OCI-LY7 (cell line): ENCODE results near the gene SIK2. TPM values are rescaled to one million over a fixed set of nuclear protein-coding genes. Genes with fewer than 3 reads are reported as not detected.
A peak's percentile ranks its signal among the peaks of the same experiment; 100 is the strongest.

Experiments
- BruUV-seq: library from RNA; stranded (reverse); fragments of 400-500 nt; replicated peaks from 2 replicates; lab custom pipeline; 2021; lab: Mats Ljungman, UMichigan
- CTCF ChIA-PET: fragments of 300-600 bp; sonication (Branson Sonifier 250); formaldehyde crosslinking; loops from one replicate; lab custom pipeline; 2022; ENCODE audit warnings: antibody characterized with exemption; ENCODE audit not compliant: unreplicated experiment; lab: Charles Lee
- POLR2A ChIA-PET: fragments of 300-600 bp; sonication (Branson Sonifier 250); formaldehyde crosslinking; loops from one replicate; lab custom pipeline; 2022; ENCODE audit warnings: antibody characterized with exemption; lab: Charles Lee
- DNase-seq: peaks from one replicate; pipeline ENCODE4 v3.0.0-alpha.2; 2015; ENCODE audit warnings: low spot score
- H2AFZ ChIP-seq: fragments of 200-600 bp; sonication (generic), shearing (Covaris generic); 2 replicates; pipeline ENCODE4 v1.6.1; 2014; ENCODE audit warnings: mild to moderate bottlenecking, antibody characterized with exemption, low read length, moderate library complexity
- H3K27ac ChIP-seq: fragments of 200-600 bp; sonication (generic); 2 replicates; pipeline ENCODE4 v1.5.1; 2014; ENCODE audit warnings: mixed run types, low read depth, mild to moderate bottlenecking, moderate library complexity, low read length, inconsistent platforms; ENCODE audit not compliant: poor library complexity, severe bottlenecking
- H3K36me3 ChIP-seq: fragments of 200-600 bp; sonication (generic); 2 replicates; pipeline ENCODE4 v1.6.1; 2014; ENCODE audit warnings: mild to moderate bottlenecking, antibody characterized with exemption, low read length, moderate library complexity, mixed read lengths; ENCODE audit not compliant: insufficient read depth
- H3K4me1 ChIP-seq: fragments of 200-600 bp; sonication (generic); 2 replicates; pipeline ENCODE4 v1.5.1; 2014; ENCODE audit warnings: mild to moderate bottlenecking, low read length; ENCODE audit not compliant: insufficient read depth, poor library complexity, severe bottlenecking
- H3K4me2 ChIP-seq: fragments of 200-600 bp; sonication (generic); 2 replicates; pipeline ENCODE4 v1.6.1; 2014; ENCODE audit warnings: mild to moderate bottlenecking, low read length
- H3K4me3 ChIP-seq: fragments of 200-600 bp; sonication (generic); 2 replicates; pipeline ENCODE4 v1.5.1; 2014; ENCODE audit warnings: mild to moderate bottlenecking, low read depth, low read length; ENCODE audit not compliant: poor library complexity, severe bottlenecking
- H3K79me2 ChIP-seq: fragments of 200-600 bp; sonication (generic); 2 replicates; pipeline ENCODE4 v1.6.1; 2016; ENCODE audit warnings: low read depth, mild to moderate bottlenecking, low read length, moderate library complexity, mixed read lengths; ENCODE audit not compliant: insufficient read depth
- H3K9me2 ChIP-seq: fragments of 200-600 bp; sonication (generic); 2 replicates; pipeline ENCODE4 v1.6.1; 2016; ENCODE audit warnings: mild to moderate bottlenecking, low read length, mixed read lengths; ENCODE audit not compliant: insufficient read depth
- H3K9me3 ChIP-seq: fragments of 200-600 bp; sonication (generic); 2 replicates; pipeline ENCODE4 v1.6.1; 2014; ENCODE audit warnings: mild to moderate bottlenecking, mixed run types, low read length, mixed read lengths
- H4K20me1 ChIP-seq: fragments of 200-600 bp; sonication (generic); 2 replicates; pipeline ENCODE4 v1.6.1; 2014; ENCODE audit warnings: mild to moderate bottlenecking, antibody characterized with exemption, low read length, moderate library complexity, mixed read lengths; ENCODE audit not compliant: insufficient read depth
- CTCF ChIP-seq: fragments of 200-600 bp; sonication (generic); conservative IDR thresholded peaks from 2 replicates; pipeline ENCODE4 v1.5.1; 2014; ENCODE audit warnings: mild to moderate bottlenecking, antibody characterized with exemption, low read length, moderate library complexity, mixed read lengths
- EZH2phosphoT487 ChIP-seq: fragments of 200-600 bp; sonication (generic); IDR thresholded peaks from 2 replicates; pipeline ENCODE4 v1.6.1; 2018; ENCODE audit warnings: low read depth, borderline replicate concordance, mild to moderate bottlenecking, mixed run types, antibody characterized with exemption, low read length, moderate library complexity, mixed read lengths
- intact Hi-C: fragments of 100-400 bp; cut with micrococcal nuclease; formaldehyde crosslinking; loops from one replicate; pipeline ENCODE4 v1.10.0; 2022; ENCODE audit not compliant: unreplicated experiment
- total RNA-seq, 2 experiments: library from RNA; depleted of rRNA in 1 of 2; stranded (reverse); fragments of >200 nt in 1 of 2; shearing (Covaris generic) in 1 of 2; gene quantifications; 2 replicates each; pipeline ENCODE4 v1.2.3, GENCODE V29; 2014 to 2022

The SIK2 gene
- total RNA-seq, 2 experiments from 2014 or later, result 9.8 to 16.9 TPM

GRCh38 chr11:111605681-111606080 is 3.4 kb downstream of the SIK2 start:
- H3K79me2 ChIP-seq, result peaks cover 72% of the 10 kb centered on the region
- no peak for DNase-seq
- no peaks in the 10 kb centered on the region for H3K9me3 ChIP-seq
- H3K27ac ChIP-seq, result no peak overlapping the region
- H3K4me3 ChIP-seq, result no peak overlapping the region
- CTCF ChIA-PET, result no interaction called here
- H3K4me2 ChIP-seq, result peak overlapping the region; percentile 8; the same call in 1 of the 2 replicates
- peaks cover 30% of the 10 kb centered on the region for H3K4me1 ChIP-seq
- peaks cover 18% of the 10 kb centered on the region; the same call in 1 of the 2 replicates for H4K20me1 ChIP-seq
- POLR2A ChIA-PET, result interaction anchor here (1.1 kb wide), 1 partner anchor 42 kb away, joined by 3 read pairs; no protein-coding TSS in a partner anchor
- no peak overlapping the region for H2AFZ ChIP-seq
- H3K9me2 ChIP-seq, result no peaks in the 10 kb centered on the region
- BruUV-seq, result no TSS peak
- no peaks in the 10 kb centered on the region; the same call in 1 of the 2 replicates for H3K36me3 ChIP-seq
- TF ChIP-seq EZH2phosphoT487 (no peak), CTCF (no peak)
- intact Hi-C loops, result no loop called here

GRCh38 chr11:111606986-111607385 is 4.7 kb downstream of the SIK2 start:
- no peak overlapping the region for H3K4me2 ChIP-seq
- no peaks in the 10 kb centered on the region; the same call in 1 of the 2 replicates for H3K36me3 ChIP-seq
- peaks cover 20% of the 10 kb centered on the region for H3K4me1 ChIP-seq
- H2AFZ ChIP-seq, result no peak overlapping the region
- H3K4me3 ChIP-seq, result no peak overlapping the region
- H4K20me1 ChIP-seq, result peaks cover 18% of the 10 kb centered on the region; the same call in 1 of the 2 replicates
- H3K9me3 ChIP-seq, result no peaks in the 10 kb centered on the region
- no TSS peak for BruUV-seq
- TF ChIP-seq EZH2phosphoT487 (no peak), CTCF (no peak)
- no peak overlapping the region for H3K27ac ChIP-seq
- POLR2A ChIA-PET, result interaction anchor here (0.6 to 1.2 kb wide), 2 partner anchors 10 to 158 kb away, joined by 3 to 5 read pairs; no protein-coding TSS in a partner anchor
- CTCF ChIA-PET, result no interaction called here
- intact Hi-C loops, result no loop called here
- no peaks in the 10 kb centered on the region for H3K9me2 ChIP-seq
- peaks cover 74% of the 10 kb centered on the region for H3K79me2 ChIP-seq
- no peak for DNase-seq

- no peak for TF ChIP-seq CTCF
- TF ChIP-seq EZH2phosphoT487, result no peak
- CTCF ChIA-PET, result no interaction called here
- Histone ChIP-seq H3K4me1 (peaks cover 20% of the 10 kb centered on the region), H3K27ac (no peak overlapping the region), H3K4me2 (no peak overlapping the region), H3K79me2 (peaks cover 74% of the 10 kb centered on the region), H3K9me2 (no peaks in the 10 kb centered on the region), H3K36me3 (no peaks in the 10 kb centered on the region; the same call in 1 of the 2 replicates), H4K20me1 (peaks cover 18% of the 10 kb centered on the region; the same call in 1 of the 2 replicates), H3K4me3 (no peak overlapping the region), H3K9me3 (no peaks in the 10 kb centered on the region), H2AFZ (no peak overlapping the region)
- intact Hi-C loops, result no loop called here
- DNase-seq, result no peak
- POLR2A ChIA-PET, result no interaction called here
- BruUV-seq, result no TSS peak
Observed at GRCh38 chr11:111607751-111608150, 5.5 kb downstream of the SIK2 start.
